MM.1S (cell line): ENCODE data around the gene RIOK3.

Experiments
- DNase-seq: peaks from one replicate; pipeline ENCODE4 v3.0.0-alpha.2; 2015
- H2AFZ ChIP-seq: fragments of 300-600 bp; sonication (generic); 2 replicates; pipeline ENCODE4 v1.6.0; 2016; ENCODE audit warnings: antibody characterized with exemption, low read length
- H3F3A ChIP-seq: fragments of 300-600 bp; sonication (generic); 2 replicates; pipeline ENCODE4 v1.6.1; 2016; ENCODE audit warnings: mild to moderate bottlenecking, antibody characterized with exemption, low read length, moderate library complexity, mixed read lengths; ENCODE audit not compliant: insufficient read depth
- H3K27ac ChIP-seq: fragments of 300-600 bp; sonication (generic); 2 replicates; pipeline ENCODE4 v1.5.1; 2016; ENCODE audit warnings: mild to moderate bottlenecking, low read length
- H3K27me3 ChIP-seq: fragments of 300-600 bp; sonication (generic); replicated peaks from 2 replicates; pipeline ENCODE4 v1.6.0; 2016; ENCODE audit warnings: low read length; ENCODE audit not compliant: insufficient read depth
- H3K36me3 ChIP-seq: fragments of 300-600 bp; sonication (generic); replicated peaks from 2 replicates; pipeline ENCODE4 v1.6.1; 2016; ENCODE audit warnings: mild to moderate bottlenecking, low read length, mixed read lengths; ENCODE audit not compliant: insufficient read depth
- H3K4me1 ChIP-seq: fragments of 300-600 bp; sonication (generic); 2 replicates; pipeline ENCODE4 v1.6.1; 2016; ENCODE audit warnings: low read length, mixed read lengths
- H3K4me2 ChIP-seq: fragments of 300-600 bp; sonication (generic); 2 replicates; pipeline ENCODE4 v1.6.0; 2016; ENCODE audit warnings: low read depth, low read length
- H3K4me3 ChIP-seq: fragments of 300-600 bp; sonication (generic); 2 replicates; pipeline ENCODE4 v1.5.1; 2016; ENCODE audit warnings: low read length, mixed read lengths
- H3K79me2 ChIP-seq: fragments of 300-600 bp; sonication (generic); 2 replicates; pipeline ENCODE4 v1.6.1; 2016; ENCODE audit warnings: mixed run types, low read length, mixed read lengths
- H3K9ac ChIP-seq: fragments of 300-600 bp; sonication (generic); 2 replicates; pipeline ENCODE4 v1.6.1; 2016; ENCODE audit warnings: low read length, mixed read lengths
- H3K9me2 ChIP-seq: fragments of 300-600 bp; sonication (generic); replicated peaks from 2 replicates; pipeline ENCODE4 v1.6.1; 2016; ENCODE audit warnings: mild to moderate bottlenecking, low read length, mixed read lengths; ENCODE audit not compliant: insufficient read depth
- H3K9me3 ChIP-seq: fragments of 300-600 bp; sonication (generic); replicated peaks from 2 replicates; pipeline ENCODE4 v1.6.1; 2016; ENCODE audit warnings: mild to moderate bottlenecking, low read length, mixed read lengths; ENCODE audit not compliant: insufficient read depth
- H4K20me1 ChIP-seq: fragments of 300-600 bp; sonication (generic); 2 replicates; pipeline ENCODE4 v1.6.1; 2016; ENCODE audit warnings: mild to moderate bottlenecking, low read length, moderate library complexity, mixed read lengths; ENCODE audit not compliant: insufficient read depth
- EZH2 ChIP-seq: fragments of 300-600 bp; sonication (generic); optimal IDR thresholded peaks from 2 replicates; pipeline ENCODE3; 2017; ENCODE audit warnings: low read depth, mild to moderate bottlenecking, antibody characterized with exemption, low read length, mixed read lengths
- EZH2phosphoT487 ChIP-seq: fragments of 300-600 bp; sonication (generic); IDR thresholded peaks from 2 replicates; pipeline ENCODE4 v1.6.1; 2018; ENCODE audit warnings: antibody characterized with exemption, low read length
- TF ChIP-seq, protein P1 (sequence below): fragments of 300-600 bp; sonication (generic); IDR thresholded peaks from 2 replicates; pipeline ENCODE4 v1.5.1; 2016; ENCODE audit warnings: antibody characterized with exemption, low read length, mixed read lengths

Gene RIOK3

DNA sequence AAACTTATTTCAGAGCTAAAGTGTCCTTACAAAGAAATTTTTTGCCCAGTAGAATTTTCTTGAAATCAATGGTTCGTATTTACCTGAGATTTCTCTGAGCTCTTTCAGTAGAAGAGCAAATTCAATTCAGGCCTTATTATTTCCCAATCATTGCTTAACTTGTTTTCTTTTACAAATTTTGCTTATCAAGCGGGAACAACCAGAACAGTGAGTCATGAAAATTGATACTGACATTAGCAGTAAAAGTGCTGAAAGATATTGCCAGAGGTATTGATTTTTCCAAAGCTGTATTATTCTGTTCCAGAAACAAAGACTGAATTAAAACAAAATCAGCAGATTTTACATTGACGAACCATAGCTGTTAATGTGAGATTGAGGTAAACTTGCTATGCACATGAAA is 10.1 kb upstream of the RIOK3 start:
- H2AFZ ChIP-seq, result no peak overlapping the region
- no peak overlapping the region for H3K9ac ChIP-seq
- no peaks in the 10 kb centered on the region for H3K79me2 ChIP-seq
- H3K9me2 ChIP-seq, result no peaks in the 10 kb centered on the region
- no peaks in the 10 kb centered on the region for H3K36me3 ChIP-seq
- DNase-seq, result no peak
- H3K9me3 ChIP-seq, result no peaks in the 10 kb centered on the region
- H4K20me1 ChIP-seq, result no peaks in the 10 kb centered on the region
- no peak overlapping the region for H3K4me2 ChIP-seq
- TF ChIP-seq, protein P1, sequence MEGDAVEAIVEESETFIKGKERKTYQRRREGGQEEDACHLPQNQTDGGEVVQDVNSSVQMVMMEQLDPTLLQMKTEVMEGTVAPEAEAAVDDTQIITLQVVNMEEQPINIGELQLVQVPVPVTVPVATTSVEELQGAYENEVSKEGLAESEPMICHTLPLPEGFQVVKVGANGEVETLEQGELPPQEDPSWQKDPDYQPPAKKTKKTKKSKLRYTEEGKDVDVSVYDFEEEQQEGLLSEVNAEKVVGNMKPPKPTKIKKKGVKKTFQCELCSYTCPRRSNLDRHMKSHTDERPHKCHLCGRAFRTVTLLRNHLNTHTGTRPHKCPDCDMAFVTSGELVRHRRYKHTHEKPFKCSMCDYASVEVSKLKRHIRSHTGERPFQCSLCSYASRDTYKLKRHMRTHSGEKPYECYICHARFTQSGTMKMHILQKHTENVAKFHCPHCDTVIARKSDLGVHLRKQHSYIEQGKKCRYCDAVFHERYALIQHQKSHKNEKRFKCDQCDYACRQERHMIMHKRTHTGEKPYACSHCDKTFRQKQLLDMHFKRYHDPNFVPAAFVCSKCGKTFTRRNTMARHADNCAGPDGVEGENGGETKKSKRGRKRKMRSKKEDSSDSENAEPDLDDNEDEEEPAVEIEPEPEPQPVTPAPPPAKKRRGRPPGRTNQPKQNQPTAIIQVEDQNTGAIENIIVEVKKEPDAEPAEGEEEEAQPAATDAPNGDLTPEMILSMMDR, result no peak
- no peak for TF ChIP-seq EZH2
- TF ChIP-seq EZH2phosphoT487, result no peak
- no peaks in the 10 kb centered on the region for H3K27me3 ChIP-seq
- 0 out of 2 replicates have a peak, but pooled peaks cover 7% of the 10 kb centered on the region for H3K4me1 ChIP-seq
- H3K27ac ChIP-seq, result no peak overlapping the region
- no peaks in the 10 kb centered on the region for H3F3A ChIP-seq
- H3K4me3 ChIP-seq, result no peak overlapping the region

DNA sequence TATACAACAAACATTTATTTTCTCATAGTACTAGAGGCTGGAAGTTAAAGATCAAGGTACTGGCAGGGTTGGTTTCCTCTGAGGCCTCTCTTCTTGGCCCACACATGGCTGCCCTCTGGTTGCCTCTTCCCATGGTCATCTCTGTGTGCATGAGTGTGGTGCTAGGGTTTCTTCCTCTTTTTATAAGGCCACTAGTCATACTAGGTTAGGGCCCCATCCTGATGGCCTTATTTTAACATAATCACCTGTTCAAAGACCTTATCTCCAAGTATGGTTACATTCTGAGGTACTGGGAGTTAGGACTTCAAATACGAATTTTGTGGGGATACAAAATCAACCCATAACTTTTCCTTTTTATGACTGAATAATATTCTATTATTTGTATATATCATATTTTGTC is 4.8 kb upstream of the RIOK3 start:
- no peak overlapping the region for H3K4me2 ChIP-seq
- no peaks in the 10 kb centered on the region; the same call in 1 of the 2 replicates for H3K4me1 ChIP-seq
- no peaks in the 10 kb centered on the region for H3K9me3 ChIP-seq
- peaks cover 2% of the 10 kb centered on the region for H3K79me2 ChIP-seq
- no peaks in the 10 kb centered on the region for H3K9me2 ChIP-seq
- no peak overlapping the region for H2AFZ ChIP-seq
- H4K20me1 ChIP-seq, result no peaks in the 10 kb centered on the region
- no peaks in the 10 kb centered on the region for H3K36me3 ChIP-seq
- H3K27ac ChIP-seq, result no peak overlapping the region
- TF ChIP-seq, protein P1, result no peak
- H3K27me3 ChIP-seq, result no peaks in the 10 kb centered on the region
- no peak for DNase-seq
- H3K4me3 ChIP-seq, result no peak overlapping the region
- no peak overlapping the region for H3K9ac ChIP-seq
- peaks cover 5% of the 10 kb centered on the region for H3F3A ChIP-seq

DNA sequence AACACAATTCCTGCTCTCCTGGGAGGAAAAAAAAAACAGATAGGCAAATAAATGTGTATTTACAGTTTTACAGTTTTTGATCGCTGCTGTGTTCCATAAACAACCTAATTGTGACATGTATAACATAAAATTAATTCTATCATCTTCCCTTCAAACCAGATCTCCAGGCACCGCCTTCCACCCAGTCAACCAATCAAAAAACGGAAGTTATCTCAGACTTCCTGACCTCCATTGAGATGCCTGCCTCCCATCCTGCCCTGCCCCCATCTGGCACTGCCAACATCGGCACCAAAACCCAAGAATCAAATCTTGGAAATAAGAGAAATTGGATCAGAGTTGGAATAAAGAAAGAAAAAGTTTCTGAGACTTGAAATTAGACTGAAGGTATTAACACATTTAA is 3.1 kb upstream of the RIOK3 start:
- Histone ChIP-seq H3K4me2 (no peak overlapping the region), H3K9ac (no peak overlapping the region), H4K20me1 (peaks cover 3% of the 10 kb centered on the region; the same call in 1 of the 2 replicates), H3K4me3 (no peak overlapping the region), H3K9me3 (no peaks in the 10 kb centered on the region), H3K36me3 (no peaks in the 10 kb centered on the region), H3K79me2 (peaks cover 20% of the 10 kb centered on the region), H3K4me1 (peaks cover 7% of the 10 kb centered on the region), H3K27ac (no peak overlapping the region), H3K27me3 (no peaks in the 10 kb centered on the region), H3K9me2 (no peaks in the 10 kb centered on the region), H3F3A (peaks cover 5% of the 10 kb centered on the region), H2AFZ (no peak overlapping the region)
- TF ChIP-seq EZH2 (no peak), EZH2phosphoT487 (no peak)
- TF ChIP-seq, protein P1, result no peak
- no peak for DNase-seq

DNA sequence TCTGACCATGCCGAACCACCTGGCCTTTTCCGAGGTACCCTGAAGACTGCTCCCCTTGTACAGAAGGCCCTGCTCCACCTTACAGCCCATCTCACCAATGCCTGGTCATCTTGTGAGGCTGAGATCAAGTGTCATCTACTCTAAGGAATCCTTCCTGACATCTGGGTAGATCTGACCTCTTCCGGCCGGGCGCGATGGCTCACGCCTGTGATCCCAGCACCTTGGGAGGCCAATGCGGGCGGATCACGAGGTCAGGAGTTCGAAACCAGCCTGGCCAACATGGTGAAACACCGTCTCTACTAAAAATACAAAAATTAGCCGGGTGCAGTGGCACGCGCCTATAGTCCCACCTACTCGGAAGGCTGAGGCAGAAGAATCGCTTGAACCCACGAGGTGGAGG is 2.1 kb upstream of the RIOK3 start:
- H3F3A ChIP-seq, result peaks cover 5% of the 10 kb centered on the region
- H3K79me2 ChIP-seq, result peaks cover 29% of the 10 kb centered on the region
- no peak overlapping the region for H3K4me2 ChIP-seq
- no peak overlapping the region for H3K9ac ChIP-seq
- no peaks in the 10 kb centered on the region for H3K36me3 ChIP-seq
- H3K9me2 ChIP-seq, result no peaks in the 10 kb centered on the region
- peaks cover 7% of the 10 kb centered on the region for H3K4me1 ChIP-seq
- H4K20me1 ChIP-seq, result peaks cover 3% of the 10 kb centered on the region; the same call in 1 of the 2 replicates
- no peak overlapping the region for H3K4me3 ChIP-seq
- DNase-seq, result no peak
- no peak overlapping the region for H3K27ac ChIP-seq
- H2AFZ ChIP-seq, result no peak overlapping the region
- no peaks in the 10 kb centered on the region for H3K9me3 ChIP-seq
- no peaks in the 10 kb centered on the region for H3K27me3 ChIP-seq
- TF ChIP-seq, protein P1, result no peak
